ENCODE data around the gene P2RY13. TPM values are rescaled to one million over a fixed set of nuclear protein-coding genes. Genes with fewer than 3 reads are reported as not detected.

The P2RY13 gene
- total RNA-seq, 1 donor: not detected

- H3K4me3 ChIP-seq (ENCODE audit: low read depth, low read length): no peak overlapping the region
- DNase-seq (ENCODE audit: low read depth): no peak
- TF ChIP-seq, protein P1, sequence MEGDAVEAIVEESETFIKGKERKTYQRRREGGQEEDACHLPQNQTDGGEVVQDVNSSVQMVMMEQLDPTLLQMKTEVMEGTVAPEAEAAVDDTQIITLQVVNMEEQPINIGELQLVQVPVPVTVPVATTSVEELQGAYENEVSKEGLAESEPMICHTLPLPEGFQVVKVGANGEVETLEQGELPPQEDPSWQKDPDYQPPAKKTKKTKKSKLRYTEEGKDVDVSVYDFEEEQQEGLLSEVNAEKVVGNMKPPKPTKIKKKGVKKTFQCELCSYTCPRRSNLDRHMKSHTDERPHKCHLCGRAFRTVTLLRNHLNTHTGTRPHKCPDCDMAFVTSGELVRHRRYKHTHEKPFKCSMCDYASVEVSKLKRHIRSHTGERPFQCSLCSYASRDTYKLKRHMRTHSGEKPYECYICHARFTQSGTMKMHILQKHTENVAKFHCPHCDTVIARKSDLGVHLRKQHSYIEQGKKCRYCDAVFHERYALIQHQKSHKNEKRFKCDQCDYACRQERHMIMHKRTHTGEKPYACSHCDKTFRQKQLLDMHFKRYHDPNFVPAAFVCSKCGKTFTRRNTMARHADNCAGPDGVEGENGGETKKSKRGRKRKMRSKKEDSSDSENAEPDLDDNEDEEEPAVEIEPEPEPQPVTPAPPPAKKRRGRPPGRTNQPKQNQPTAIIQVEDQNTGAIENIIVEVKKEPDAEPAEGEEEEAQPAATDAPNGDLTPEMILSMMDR (IDR thresholded peaks at IDR 0.05; ENCODE audit: insufficient read depth, low read length): no peak
Observed at GRCh38 chr3:151289445-151289844, 39.9 kb downstream of the P2RY13 start.

DNA sequence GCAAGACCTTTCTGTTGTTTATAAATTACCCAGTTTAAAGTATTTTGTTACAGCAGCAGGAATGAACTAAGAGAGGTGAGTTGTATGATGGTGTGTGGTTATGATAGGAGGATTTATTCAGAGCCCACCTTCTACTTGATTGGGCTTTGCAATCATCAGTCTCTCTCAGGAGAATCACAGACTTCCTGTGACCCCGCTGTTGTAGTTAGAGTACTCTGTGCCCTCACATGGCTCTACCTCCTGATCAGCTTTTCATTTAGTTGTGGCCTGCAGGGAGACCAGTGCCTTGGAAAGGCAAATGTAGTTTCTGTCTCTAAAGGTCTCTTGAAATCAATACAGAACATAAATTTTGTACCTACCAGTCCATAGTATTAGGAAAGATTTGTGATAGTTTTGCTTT lies 43.4 kb downstream of the P2RY13 start:
- DNase-seq (ENCODE audit: low read depth): no peak
- no peak overlapping the region for H3K4me3 ChIP-seq (ENCODE audit: low read depth, low read length)
- TF ChIP-seq, protein P1 (IDR thresholded peaks at IDR 0.05; ENCODE audit: insufficient read depth, low read length): no peak

DNA sequence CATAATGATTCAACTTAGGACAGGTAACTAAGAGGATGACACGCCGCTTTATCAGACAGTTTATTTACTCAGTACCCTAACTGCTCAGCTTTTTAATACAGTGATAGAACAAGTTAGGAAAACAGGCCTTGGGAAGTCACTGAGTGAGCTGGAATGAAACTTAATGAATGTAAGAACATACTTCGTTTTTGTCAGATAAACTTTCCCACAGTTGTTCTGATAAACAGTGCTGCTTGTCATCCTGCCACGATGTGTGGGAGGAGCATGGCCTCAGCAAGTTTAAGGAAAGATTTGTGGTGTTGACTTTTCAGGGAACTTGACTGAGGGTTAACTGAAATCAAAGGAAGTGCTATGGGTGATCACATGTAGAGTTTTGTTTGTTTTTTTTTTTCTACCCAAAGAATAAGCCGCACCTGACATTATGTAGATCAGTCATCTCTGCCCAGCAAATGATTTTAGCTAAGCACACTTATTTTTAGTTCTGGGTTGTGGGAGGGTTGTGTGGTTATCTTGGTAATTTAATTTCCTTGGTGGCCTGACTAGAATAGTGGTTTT lies 45.4 kb downstream of the P2RY13 start:
- TF ChIP-seq, protein P1 (IDR thresholded peaks at IDR 0.05; ENCODE audit: insufficient read depth, low read length): no peak
- no peak overlapping the region for H3K4me3 ChIP-seq (ENCODE audit: low read depth, low read length)
- peak; percentile 73 for DNase-seq (ENCODE audit: low read depth)

DNA sequence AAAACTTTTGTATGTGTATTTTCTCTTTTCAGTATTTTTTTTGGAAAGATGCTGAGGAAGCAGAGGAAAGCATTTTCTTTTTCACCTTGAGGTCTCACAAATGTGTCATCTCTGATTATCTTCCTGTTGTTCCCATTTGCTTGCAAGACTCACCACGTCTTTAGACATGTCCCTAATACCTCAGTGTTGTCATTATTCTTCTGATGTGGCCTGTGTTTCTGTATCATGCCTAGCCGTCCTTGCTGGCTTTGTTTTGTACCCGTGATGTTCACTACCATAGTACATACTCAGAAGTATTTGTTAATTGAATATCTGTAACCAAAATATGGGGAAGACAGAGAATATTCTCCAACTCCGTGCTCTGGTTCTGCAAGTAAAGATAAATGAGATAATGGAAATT lies 46.0 kb downstream of the P2RY13 start:
- no peak for DNase-seq (ENCODE audit: low read depth)
- no peak overlapping the region for H3K4me3 ChIP-seq (ENCODE audit: low read depth, low read length)
- TF ChIP-seq, protein P1 (IDR thresholded peaks at IDR 0.05; ENCODE audit: insufficient read depth, low read length): no peak

GRCh38 chr3:151282921-151283320 lies 46.4 kb downstream of the P2RY13 start:
- no peak overlapping the region for H3K4me3 ChIP-seq (ENCODE audit: low read depth, low read length)
- peak; percentile 84 for DNase-seq (ENCODE audit: low read depth)
- TF ChIP-seq, protein P1 (IDR thresholded peaks at IDR 0.05; ENCODE audit: insufficient read depth, low read length): peak; percentile 58

DNA sequence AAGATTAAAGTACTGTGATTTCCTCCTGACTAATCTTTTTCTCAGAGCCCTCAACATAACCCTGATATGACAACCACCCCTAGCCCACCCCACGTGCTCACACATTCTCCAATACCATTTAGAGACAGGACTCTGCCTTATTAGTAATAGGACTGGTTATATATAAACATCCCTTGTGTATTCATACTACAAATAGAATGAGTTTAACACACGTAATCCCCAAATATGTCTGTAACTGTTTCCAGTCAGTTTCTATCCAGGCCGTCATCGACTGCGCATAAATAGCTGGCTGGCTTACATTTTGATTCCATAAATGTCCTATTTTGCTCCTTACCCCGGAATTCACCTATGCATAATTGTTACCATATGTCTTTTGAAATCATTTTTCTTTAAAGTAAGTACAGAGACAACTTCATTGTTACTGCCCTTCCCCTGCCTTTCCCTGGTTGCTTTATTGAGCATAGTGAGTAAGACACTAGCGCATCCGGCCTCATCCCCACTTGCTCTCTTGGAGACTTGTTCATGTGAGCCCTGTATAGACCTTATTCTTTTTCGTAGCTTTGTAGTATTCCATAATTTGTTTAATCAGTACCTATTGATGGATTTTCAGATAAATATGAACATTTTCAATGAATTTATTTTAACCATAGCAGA lies 47.6 kb downstream of the P2RY13 start:
- DNase-seq (ENCODE audit: low read depth): peak; percentile 59
- TF ChIP-seq, protein P1 (IDR thresholded peaks at IDR 0.05; ENCODE audit: insufficient read depth, low read length): no peak
- no peak overlapping the region for H3K4me3 ChIP-seq (ENCODE audit: low read depth, low read length)
